ENCODE measurements around the gene PTCH2.

- TF ChIP-seq CTCF (IDR thresholded peaks at IDR 0.05), result no peak
- no peak for TF ChIP-seq POLR2A (IDR thresholded peaks at IDR 0.05)
Observed at GRCh38 chr1:44822981-44823451, 20.0 kb downstream of the PTCH2 start.
